Stimulated activated CD8-positive, alpha-beta memory T cell treated with anti-CD3 and anti-CD28 coated beads, Interleukin-7, amount 100 ng/mL, for 4 hours (primary cell): ENCODE data around the gene UQCRHL.

Source experiments
- DNase-seq, 2 donors: peaks; one replicate each; pipeline ENCODE4 v3.0.0-alpha.2; 2020; ENCODE audit warnings: low read depth in 2 of 2

UQCRHL gene

DNA sequence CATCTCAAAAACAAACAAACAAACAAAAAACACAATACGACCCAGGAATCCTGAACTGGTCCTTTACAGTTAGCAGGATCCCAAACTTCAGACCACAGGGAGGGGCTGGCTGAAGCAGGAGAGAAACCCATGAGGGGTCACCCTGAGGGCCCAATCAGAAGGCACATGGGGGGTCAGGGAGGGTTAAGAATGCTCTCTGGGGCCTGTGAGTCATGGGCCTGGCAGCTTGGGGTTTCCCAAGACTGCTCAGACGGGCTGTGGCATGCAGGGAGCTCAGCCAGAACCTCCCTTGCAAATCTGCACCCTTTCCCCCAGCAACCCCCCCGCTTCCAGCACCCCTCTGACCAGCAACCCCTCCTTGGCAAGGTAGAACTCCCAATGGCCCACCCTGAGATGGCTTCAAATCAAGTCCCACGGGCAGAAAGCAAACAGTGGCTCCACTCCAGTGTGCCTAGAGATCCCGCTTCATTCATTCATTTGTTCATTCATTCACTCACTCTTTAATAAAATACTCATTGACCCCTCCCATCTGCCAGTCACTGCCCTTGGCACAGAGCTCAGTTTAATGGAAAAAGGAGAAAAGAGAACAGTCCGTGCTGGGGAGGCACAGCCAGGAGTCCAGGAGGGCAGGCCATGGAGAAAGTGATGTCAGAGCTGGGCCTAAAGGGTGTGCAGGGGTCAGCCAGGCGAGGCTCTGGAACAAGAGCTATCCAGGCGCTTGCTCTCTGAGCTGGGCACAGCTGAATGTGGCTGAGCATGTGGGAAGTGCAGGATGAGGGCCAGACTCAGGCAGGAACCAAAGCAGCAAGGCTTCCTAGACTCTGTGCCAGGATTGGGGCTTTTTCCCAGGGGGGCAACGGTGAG, 8.2 kb downstream of the UQCRHL start:
- DNase-seq: no peak

- no peak for DNase-seq
Measured at GRCh38 chr1:15797614-15798390, 9.6 kb downstream of the UQCRHL start.

DNA sequence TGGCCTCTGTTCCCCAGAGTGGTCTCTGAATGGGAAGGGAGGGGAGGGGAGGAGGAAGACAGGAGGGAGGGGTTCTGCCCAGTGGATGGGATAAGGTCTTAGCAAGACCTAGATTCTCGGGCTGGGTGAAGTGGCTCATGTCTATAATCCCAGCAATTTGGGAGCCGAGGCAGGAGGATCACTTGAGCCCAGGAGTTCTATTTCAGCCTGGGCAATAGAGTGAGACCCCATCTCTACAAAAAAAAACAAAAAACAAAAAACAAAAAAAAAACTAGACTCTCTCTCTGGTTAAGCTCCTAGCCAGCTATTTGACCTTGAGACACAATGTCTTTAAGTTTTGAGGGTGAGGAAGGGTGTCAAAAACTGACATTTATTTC, 11.4 kb downstream of the UQCRHL start:
- DNase-seq: no peak

DNA sequence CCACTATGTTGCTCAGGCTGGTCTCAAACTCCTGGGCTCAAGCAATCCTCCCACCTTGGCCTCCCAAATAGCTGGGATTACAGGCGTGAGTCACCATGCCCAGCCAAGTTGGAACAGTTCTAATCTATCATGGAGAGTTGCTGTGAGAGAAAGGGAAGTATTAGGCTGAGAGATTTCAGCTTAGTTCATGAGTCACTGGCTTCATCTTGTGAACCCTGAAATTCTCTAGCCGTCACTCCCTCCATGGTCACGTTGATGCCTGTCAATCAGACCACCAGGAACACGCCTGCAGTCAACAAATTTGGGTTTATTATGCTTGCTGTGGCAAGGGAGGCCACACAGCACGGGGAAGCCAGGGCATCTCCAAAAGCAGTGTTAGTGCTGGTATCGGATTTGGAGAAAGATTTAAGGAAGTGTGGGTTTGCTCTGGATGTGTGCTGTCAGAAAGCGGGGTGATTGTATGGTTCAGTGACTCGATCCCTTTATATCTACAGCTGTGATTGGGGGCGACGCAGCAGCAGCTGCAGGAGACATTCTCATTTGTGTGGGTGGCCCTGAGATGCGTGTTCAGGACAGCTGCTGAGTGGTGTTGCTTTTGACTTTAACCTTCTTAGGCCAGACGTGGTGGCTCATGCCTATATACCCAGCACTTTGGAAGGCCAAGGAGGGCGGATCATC, 18.7 kb downstream of the UQCRHL start:
- DNase-seq: no peak

DNA sequence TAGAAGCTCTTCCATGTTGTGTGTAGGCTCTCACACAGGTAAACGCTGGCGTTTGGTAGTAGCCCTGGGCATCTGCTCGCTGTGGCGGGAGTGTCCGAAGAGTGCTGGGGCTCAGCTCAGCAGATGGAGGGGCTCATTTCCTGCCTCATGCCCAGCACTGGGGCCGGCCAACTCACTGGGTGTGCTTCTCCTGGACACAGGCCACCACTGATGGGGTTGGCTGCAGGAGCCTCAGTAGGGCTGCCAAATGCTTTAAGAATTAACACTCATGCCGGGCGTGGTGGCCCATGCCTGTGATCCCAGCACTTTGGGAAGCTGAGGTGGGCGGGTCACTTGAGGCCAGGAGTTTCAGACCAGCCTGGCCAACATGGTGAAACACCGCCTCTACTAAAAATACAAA, 20.9 kb downstream of the UQCRHL start:
- DNase-seq: no peak

DNA sequence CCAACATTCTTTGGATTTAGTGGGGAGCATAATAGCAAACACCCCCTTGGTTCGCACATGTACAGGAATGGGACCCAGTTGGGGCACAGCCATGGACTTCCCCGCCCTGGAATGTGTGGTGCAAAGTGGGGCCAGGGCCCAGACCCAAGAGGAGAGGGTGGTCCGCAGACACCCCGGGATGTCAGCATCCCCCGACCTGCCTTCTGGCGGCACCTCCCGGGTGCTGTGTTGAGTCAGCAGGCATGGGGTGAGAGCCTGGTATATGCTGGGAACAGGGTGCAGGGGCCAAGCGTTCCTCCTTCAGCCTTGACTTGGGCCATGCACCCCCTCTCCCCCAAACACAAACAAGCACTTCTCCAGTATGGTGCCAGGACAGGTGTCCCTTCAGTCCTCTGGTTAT, 21.8 kb downstream of the UQCRHL start:
- no peak for DNase-seq

DNA sequence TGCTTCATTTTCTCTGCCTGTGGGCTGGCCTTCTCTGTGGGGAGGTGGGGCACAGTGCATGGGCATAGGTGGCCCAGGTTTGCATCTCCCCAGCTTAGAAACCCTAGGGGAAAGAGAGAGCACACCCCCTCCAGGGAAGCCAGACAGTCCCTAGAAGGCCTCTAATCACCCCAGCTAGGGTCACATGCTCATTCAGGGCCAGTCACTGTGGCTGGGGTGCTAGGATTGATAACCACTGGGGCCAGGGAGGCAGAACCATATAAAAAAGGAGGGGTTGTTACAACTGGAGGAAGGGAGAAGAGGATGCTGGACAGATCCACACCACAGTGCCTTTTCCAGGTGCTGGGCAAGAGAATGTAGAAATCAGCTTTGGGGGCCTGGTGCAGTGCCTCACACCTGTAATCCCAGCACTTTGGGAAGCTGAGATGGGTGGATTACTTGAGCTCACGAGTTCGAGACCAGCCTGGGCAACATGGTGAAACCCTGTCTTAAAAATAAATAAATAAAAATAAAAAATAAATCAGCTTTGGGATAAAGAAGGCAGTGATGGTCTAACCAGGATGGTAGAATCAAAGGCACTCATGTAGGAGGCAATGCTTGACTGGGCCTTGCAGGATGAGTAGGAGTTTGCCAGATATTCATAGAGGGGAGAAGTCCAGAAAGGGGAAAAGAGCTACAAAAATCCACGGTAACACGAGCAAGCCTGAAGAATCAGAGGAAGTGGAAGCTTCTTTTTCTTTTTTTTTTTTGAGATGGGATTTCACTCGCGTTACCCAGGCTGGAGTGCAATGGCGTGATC, 29.3 kb downstream of the UQCRHL start:
- DNase-seq: no peak

- no peak for DNase-seq
Measured at GRCh38 chr1:15775706-15776105, 31.7 kb downstream of the UQCRHL start.

DNA sequence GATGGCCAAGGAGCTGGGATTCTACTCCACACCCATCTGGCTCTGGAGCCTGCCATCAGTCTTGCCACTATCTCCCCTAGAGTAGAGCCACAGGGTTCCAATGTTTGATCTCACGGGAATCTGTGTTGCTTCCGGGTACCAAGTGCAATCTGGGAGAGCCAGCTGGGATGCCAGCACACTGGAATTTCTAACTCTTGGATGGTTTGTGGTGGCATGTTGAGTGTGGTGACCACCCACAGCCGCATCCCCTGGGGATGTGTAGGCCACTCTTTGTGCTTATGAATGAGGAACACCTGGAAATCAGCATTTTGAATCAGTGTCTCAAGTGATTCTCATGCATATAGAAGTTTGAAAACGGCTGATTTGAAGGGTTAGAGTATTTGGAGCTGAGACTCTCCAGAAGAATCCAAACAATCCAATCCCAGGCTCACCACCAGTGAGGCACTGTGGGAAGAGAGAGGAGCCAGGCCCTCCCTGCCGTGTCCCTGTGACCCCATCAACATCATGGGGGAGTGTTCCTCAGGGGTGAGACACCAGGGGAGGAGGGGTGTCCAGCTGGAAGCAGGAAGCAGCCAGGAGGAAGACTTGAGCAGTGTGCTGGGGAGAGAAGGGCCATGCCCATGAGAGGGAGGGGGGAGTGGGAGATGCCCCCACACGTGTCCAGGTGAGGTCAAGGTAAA, 35.5 kb downstream of the UQCRHL start:
- DNase-seq: no peak

DNA sequence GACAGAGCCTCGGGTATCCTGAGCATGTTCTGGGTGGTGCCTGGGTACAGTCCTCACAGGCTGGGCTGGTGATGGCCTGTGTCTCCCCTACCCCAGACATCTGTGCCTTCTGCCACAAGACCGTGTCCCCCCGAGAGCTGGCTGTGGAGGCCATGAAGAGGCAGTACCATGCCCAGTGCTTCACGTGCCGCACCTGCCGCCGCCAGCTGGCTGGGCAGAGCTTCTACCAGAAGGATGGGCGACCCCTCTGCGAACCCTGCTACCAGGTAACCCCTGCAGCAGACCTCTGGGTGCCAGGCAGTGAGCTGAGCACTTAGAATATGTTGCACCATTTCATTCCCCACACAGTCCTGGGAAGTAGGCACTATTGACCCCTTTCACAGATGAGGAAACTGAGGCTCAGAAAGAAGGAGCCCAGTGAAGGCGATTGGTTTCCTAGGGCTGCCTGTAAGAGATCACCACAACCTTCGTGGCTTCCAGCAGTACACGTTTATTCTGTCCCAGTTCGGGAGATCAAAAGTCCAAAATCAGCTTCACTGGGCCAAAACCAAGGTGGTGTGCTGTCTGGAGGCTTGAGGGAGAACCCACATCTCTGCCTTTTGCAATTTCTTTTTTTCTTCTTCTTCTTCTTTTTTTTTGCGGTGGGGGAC, 37.0 kb downstream of the UQCRHL start:
- no peak for DNase-seq

DNA sequence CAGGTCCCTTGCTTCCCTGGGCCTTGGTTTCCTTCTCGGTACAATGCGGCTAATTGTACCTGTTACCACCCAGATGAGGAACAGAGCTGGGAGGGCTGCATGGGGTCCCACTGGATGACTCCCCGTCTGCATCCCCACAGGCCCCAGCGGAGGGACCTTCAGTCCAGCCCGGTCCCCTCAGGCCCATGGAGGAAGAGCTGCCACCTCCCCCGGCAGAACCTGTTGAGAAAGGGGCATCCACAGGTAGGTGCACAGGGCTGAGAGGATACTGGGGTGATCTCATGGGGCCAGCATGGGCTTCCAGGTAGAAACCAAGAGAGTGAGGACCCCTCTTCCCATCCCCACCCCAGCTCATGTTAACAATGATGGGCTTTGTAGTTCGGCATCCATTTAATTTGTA, 39.1 kb downstream of the UQCRHL start:
- no peak for DNase-seq

GRCh38 chr1:15767941-15768340, 39.5 kb downstream of the UQCRHL start:
- DNase-seq: no peak

DNA sequence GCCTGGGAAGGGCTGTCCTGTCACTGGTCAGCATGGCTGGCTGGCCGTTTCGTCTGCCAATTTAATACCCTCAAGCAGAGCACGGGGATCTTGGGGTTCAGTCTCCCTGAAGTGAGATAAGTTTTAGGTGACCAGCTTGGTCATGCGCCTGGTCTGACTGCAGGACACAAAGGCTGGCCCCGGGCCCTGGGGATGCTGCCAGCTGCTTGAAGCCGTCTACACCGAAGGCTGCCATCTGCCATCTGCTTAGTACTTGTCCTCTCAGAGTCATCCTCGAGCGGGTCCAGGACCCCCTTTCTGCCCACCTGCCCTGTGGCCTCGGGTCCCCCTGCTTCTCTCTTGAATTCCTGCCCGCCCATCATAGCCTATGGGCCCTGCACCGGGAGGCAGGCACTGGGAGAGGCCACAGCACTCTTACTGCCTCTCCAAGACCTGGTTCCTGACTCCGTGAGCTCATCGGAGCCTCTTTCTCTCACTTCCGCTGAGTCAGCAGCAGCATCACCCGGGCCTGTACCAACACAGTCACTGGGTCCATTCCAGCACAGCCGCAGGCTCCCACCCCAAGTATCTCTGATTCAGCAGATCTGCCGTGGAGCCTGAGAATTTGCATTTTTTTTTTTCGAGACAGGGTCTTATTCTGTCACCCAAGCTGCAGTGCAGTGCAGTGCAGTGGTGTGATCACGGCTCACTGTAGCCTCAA, 41.8 kb downstream of the UQCRHL start:
- no peak for DNase-seq

DNA sequence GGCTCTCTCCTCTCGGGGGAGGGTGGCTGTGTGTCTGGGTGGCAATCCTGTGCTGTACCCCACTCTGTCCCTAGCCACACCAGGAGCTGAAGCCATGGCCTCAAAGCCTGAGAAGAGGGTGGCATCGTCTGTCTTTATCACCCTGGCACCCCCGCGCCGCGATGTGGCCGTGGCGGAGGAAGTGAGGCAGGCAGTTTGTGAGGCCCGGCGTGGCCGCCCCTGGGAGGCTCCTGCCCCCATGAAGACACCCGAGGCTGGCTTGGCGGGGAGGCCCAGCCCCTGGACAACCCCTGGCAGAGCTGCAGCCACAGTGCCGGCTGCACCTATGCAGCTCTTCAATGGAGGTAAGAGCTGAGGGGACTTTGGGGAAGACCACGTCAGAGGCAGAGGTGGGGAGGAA, 42.6 kb downstream of the UQCRHL start:
- DNase-seq: no peak

DNA sequence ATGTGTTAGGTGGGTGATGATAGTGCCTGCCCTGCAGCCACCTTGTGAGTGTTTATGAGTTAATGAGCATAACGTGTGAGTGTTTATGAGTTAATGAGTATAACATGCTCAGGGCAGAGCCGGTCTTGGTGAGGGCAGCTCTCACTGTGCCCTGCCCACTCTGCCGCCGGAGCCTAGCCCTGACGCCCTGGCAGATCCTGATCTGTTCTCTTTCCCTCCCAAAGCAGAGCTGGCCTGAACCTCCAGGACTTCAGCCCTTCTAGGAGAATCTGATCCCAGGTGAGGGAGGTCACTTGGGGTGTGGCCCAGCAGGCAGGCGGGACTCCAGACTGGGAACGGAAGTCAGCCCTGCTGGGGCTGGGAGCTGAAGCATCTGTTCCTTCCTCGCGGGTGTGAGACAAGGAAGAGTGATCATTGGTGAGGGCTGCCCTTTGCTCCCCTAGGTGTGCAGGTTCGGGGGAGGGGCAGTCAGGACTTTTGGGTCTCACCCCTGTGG, 43.1 kb downstream of the UQCRHL start:
- DNase-seq: no peak

DNA sequence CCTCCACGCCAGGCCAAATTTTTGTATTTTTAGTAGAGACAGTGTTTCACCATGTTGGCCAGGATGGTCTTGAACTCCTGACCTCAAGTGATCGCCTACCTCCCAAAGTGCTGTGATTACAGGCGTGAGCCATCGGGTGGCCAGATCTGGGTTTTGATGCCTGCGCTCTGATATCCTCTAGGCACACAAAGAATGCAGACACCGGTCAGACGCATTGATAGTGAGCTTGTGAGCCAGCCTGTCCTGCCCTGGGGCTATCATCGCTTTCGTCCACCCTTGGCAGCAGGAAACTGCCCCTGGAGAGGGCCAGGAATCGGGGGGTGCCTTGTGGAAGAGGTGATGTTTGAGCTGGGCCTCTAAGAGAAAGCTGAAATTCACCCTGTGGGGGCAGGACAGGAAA, 44.9 kb downstream of the UQCRHL start:
- DNase-seq: no peak

- no peak for DNase-seq
Measured at GRCh38 chr1:15761366-15762128, 45.9 kb downstream of the UQCRHL start.

DNA sequence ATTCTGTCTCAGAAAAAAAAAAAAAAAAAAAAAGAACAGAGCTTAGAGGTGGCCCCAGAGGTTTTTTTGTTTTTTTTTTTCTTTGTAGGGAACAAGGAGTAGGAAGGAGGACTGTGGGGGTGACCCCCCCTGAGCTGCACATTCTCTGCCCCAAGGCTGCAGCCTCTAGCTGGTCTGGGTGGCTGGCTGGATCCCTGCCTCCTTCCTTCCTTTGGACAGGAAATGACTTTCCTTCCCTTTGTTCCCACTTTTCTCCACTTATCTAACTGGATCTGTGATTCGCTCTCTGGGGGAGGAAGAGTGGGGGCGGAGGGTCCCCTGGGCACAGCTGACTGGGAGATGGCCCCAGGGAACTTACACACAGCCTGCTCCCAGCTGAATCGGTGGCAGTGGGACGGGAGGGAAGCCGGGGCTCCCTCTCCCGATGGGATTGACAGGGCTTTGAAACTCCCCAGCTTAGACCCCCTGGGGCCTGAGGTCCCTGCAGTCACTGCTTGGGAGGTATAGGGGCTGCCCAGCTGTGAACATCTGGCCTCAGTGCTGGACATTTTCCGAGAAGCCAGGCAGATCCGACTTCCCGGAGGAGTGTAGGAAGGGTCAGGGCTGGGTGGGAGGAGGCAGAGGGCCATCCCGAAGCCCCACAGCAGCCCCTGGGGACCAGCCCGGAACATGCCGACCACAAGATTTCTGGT, 46.8 kb downstream of the UQCRHL start:
- no peak for DNase-seq
